HG03575 (cell line): ENCODE measurements around the gene CRYGC.
"Not testable (repeated sequence)": the region's sequence is repeated elsewhere in the genome, so short reads cannot be mapped to it uniquely, and the experiment has no call there.

ENCODE experiments used
- ATAC-seq: cut with Tn5 transposase; IDR thresholded peaks from one replicate; pipeline ENCODE4 v1.9.1; 2021; ENCODE audit not compliant: unreplicated experiment, insufficient number of reproducible peaks, low FRiP score; ENCODE audit errors: extremely low read depth

The CRYGC gene

DNA sequence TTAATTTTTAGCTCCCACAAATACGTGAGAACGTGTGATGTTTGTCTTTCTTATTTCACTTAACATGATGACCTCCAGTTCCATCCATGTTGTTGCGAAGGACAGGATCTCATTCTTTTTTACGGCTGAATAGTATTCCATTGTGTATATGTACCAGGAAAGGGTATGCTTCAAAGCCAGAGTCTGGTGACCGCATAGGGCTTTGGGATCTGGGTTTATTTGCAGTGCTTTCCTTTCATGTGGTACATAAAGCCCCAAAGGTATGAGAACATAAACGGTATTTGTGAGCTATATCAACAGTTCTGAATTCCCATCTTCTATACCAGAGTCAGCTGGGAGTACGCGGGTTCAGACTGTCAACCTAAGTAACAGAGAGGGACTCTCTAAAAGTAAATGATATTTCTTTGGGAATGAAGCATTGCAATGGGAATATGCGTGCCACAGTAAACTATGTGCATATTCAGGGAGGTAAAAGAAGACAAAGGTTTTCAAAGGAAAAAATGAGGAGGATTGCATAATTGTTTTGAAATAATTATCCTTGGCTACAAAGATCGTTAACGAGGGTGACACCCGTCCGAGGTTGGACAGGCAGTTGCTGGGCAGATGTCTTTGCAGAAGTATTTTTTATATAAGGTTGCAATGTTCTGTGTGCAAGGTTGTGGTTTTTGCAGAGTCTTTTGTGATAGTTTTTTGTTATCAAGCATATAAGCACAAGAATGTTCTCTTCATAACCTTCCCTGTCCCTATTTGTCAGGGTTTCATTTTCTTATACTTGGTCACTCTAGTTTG lies 29.8 kb downstream of the CRYGC start:
- no peak for ATAC-seq

DNA sequence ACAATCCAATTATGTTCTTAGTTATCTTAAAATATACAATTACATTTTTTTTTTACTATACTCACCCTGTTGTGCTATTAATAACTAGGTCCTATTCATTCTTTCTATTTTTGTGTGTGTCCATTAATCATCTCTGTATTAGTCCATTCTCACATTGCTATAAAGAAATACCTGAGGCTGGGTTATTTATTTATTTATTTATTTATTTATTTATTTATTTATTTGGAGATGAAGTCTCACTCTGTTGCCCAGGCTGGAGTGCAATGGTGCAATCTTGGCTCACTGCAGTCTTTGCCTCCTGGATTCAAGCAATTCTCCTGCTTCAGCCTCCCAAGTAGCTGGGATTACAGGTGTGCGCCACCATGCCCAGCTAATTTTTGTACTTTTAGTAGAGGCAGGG lies 30.9 kb downstream of the CRYGC start:
- ATAC-seq: not testable (repeated sequence)

DNA sequence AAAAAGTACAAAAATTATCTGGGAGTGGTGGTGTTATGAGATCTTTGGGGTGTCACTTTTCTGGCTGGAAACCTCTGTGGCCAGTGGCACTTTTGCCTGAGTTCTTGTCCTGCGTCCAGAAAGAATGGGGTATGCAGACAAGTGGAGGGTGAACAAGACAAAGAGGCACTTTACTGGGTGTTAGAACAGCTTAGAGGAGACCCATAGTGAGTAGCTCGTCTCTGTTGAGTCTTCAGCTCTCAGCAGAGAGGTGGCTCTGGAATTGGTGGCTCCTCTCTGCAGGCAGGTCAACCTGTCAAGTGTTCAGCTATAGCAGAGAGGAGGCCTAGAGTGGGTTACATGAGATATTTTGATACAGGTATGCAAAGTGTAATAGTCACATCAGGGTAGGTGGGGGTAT lies 31.4 kb downstream of the CRYGC start:
- ATAC-seq: no peak

DNA sequence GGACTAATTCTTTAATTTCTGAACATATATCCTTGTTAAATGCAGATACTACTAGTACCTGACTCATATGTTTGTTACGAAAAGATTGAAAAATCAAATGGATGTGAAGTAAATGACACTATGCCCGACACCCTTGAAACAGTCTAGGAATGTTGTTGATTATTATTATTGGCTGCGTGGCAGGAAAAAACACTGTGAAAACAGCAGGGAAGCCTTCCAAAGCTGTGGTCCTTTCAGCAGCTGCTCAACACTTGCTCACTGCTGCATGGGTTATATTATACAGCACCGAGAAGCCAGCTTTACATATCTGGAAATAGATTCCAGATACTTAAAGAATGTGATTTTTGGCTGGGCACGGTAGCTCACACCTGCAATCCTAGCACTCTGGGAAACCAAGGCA lies 31.8 kb downstream of the CRYGC start:
- ATAC-seq: no peak

DNA sequence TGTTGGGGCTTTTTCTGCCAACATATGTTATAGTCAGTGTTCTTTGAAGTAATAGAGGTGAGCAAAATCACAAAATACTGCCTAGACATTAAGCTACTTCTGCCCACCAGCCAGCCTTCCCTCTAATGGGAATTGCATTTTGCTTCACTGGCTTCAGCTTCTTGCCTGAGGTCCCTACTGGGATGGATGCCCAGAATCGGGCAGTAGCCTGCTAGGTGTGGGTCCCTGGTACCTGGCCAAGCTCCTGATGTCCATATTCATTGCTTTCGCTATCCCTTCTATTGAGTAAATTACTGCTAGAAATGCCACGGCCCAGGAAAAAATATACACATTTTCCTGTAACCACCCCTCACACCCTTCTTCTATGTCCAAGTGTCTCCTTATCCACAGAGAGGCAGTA lies 32.3 kb downstream of the CRYGC start:
- no peak for ATAC-seq

DNA sequence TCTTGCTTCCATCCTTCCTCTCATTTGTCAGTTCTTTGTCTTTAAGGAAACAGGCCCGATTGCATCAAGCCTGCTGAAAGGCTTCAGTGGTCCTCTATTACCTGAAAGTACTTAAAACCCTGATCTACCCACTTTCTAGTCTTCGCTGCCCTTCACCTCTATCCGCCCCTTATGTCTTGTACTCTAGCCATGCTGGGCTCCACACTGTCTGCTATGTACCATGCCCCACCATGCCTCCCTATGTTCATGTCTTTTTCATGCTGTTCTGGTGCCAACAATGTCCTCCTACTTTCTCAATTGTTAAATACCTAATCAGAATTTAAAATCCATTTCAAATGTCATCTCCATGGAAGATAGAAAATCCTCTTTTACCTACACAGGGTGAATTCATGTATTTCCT lies 33.5 kb downstream of the CRYGC start:
- ATAC-seq: no peak

DNA sequence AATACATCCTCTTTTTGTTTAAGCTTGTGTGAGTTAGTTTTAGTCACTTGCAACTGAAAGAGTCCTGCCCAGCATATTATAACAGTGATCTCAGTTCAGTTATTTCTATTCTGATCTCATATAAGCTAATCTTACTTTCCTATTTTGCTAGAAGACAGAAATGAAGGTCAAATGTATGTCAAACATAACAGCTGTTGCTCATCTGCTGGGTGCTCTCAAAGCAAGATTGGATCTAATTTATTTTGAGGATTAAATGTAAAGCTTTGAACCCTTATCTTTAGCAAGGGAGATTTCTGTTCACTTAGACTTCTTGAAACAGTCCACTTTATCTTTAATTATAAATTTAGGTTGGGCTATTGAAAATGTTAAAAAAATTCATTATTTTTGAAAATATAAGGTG lies 36.5 kb downstream of the CRYGC start:
- no peak for ATAC-seq

DNA sequence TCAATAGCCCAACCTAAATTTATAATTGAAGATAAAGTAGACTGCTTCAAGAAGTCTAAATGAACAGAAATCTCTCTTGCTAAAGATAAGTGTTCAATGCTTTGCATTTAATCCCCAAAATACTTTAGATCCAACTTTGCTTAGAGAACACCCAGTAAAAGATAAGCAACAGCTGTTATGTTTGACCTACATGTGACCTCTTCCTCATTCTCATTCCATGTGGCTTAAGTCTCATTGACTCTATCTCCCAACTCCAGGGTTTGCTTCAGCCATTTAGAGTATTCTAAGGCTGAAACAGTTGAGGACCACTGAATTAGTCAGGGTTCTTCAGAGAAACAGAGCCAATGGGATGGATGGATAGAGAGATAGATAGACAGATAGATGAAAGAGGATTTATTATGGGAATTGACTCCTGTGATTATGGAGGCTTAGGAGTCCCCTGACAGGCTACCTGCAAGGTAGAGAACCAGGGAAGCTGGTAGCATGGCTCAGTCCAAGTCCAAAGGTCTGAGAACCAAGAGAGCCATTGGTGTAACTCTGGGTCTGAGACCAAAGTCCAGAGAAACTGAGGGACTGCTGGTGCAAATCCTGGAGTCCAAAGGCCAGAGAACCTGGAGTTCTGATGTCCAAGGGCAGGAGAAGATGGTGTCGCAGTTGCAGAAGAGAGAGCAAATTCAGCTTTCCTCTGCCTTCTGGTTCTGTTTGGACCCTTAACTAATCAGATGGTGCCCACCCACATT lies 37.4 kb downstream of the CRYGC start:
- no peak for ATAC-seq

DNA sequence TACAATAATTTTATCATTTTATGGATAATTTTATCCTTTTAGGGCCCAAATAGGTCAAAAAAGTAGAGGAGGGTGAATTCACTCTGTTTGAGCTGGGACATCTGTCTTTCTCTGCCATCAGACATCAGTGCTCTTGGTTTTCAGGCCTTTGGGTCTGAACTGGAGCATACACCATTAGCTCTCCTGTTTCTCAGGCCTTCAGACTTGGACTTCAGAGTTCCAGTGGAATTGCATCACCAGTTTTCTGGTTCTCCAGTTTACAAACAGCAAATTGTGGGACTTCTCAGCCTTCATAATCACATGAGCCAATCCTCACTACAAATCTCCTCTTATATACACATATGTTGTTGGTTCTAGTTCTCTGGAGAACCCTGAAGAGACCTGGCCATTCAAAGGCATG lies 39.2 kb downstream of the CRYGC start:
- no peak for ATAC-seq

DNA sequence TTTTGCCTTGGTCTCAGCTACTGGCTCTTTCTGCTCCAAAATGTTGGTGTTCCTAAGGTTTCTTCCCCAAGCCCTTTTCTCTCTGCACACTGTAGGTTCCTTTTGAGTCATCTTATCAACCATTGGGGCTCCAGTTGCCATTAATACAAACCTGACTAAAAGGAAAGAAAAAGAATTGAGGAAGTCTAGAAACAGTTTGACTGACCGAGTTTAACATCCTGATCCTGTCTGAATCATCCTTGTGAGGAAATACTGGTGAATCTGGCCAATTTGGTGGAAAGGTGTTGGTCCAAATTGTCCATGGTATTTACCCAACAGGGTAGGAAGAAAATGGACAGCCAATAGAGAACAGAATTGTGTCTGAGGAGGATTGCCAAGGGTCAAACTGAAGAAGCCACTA lies 43.6 kb downstream of the CRYGC start:
- ATAC-seq: no peak

DNA sequence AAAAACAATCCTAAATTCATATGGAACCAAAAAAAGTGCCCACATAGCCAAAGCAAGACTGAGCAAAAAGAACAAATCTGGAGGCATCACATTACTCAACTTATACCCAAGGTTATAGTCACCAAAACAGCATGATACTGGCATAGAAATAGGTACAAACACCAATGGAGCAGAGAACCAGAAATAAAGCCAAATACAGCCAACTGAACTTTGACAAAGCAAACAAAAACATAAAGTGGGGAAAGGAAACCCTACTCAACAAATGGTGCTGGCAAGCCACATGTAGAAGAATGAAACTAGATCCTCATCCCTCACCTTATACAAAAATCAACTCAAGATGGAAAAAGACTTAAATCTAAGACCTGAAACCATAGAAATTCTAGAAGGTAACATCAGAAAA lies 45.8 kb downstream of the CRYGC start:
- ATAC-seq: no peak
